OCI-LY1 (cell line): Measurements from ENCODE around the gene TRPM2.

ENCODE experiments used
- H2AFZ ChIP-seq: fragments of 200-600 bp; sonication (generic), shearing (Covaris generic); 2 replicates; pipeline ENCODE4 v1.6.0; 2014; ENCODE audit warnings: antibody characterized with exemption, mild to moderate bottlenecking, low read length
- H3F3A ChIP-seq: fragments of 200-600 bp; sonication (generic), shearing (Covaris generic); 2 replicates; pipeline ENCODE4 v1.6.0; 2014; ENCODE audit warnings: mild to moderate bottlenecking, antibody characterized with exemption, low read length, moderate library complexity; ENCODE audit not compliant: insufficient read depth
- H3K27ac ChIP-seq: fragments of 200-600 bp; sonication (generic); 2 replicates; pipeline ENCODE4 v1.5.1; 2014; ENCODE audit warnings: low read length, mixed run types, mild to moderate bottlenecking, low read depth; ENCODE audit not compliant: poor library complexity, severe bottlenecking
- H3K27me3 ChIP-seq: fragments of 200-600 bp; sonication (generic); 2 replicates; pipeline ENCODE4 v1.6.0; 2014; ENCODE audit warnings: antibody characterized with exemption, mild to moderate bottlenecking, low read length, moderate library complexity; ENCODE audit not compliant: insufficient read depth
- H3K36me3 ChIP-seq: fragments of 200-600 bp; sonication (generic); 2 replicates; pipeline ENCODE4 v1.6.1; 2014; ENCODE audit warnings: mild to moderate bottlenecking, antibody characterized with exemption, low read length, moderate library complexity, mixed read lengths; ENCODE audit not compliant: insufficient read depth
- H3K4me1 ChIP-seq: fragments of 200-600 bp; sonication (generic); 2 replicates; pipeline ENCODE4 v1.5.1; 2014; ENCODE audit warnings: mild to moderate bottlenecking, low read length, moderate library complexity; ENCODE audit not compliant: insufficient read depth, severe bottlenecking
- H3K4me2 ChIP-seq: fragments of 200-600 bp; sonication (generic), shearing (Covaris generic); 2 replicates; pipeline ENCODE4 v1.6.1; 2014; ENCODE audit warnings: low read length
- H3K4me3 ChIP-seq: fragments of 200-600 bp; sonication (generic); 2 replicates; pipeline ENCODE4 v1.5.1; 2014; ENCODE audit warnings: low read length, low read depth, mild to moderate bottlenecking, mixed read lengths; ENCODE audit not compliant: poor library complexity, severe bottlenecking
- H3K79me2 ChIP-seq: fragments of 200-600 bp; shearing (Covaris generic); 2 replicates; pipeline ENCODE4 v1.6.1; 2016; ENCODE audit warnings: mixed run types, low read length, mixed read lengths; ENCODE audit not compliant: insufficient read depth
- H3K9ac ChIP-seq: fragments of 200-600 bp; sonication (generic), shearing (Covaris generic); 2 replicates; pipeline ENCODE4 v1.6.1; 2014; ENCODE audit warnings: mild to moderate bottlenecking, low read length, mixed read lengths
- H3K9me2 ChIP-seq: fragments of 200-600 bp; sonication (generic), shearing (Covaris generic); 2 replicates; pipeline ENCODE4 v1.6.1; 2014; ENCODE audit warnings: low read depth, mild to moderate bottlenecking, low read length, mixed read lengths
- H3K9me3 ChIP-seq: fragments of 200-600 bp; shearing (Covaris generic); 2 replicates; pipeline ENCODE4 v1.6.1; 2014; ENCODE audit warnings: low read length, mixed read lengths
- H4K20me1 ChIP-seq: fragments of 200-600 bp; sonication (generic), shearing (Covaris generic); 2 replicates; pipeline ENCODE4 v1.6.0; 2016; ENCODE audit warnings: mild to moderate bottlenecking, low read length; ENCODE audit not compliant: insufficient read depth
- EZH2 ChIP-seq: fragments of 200-600 bp; sonication (generic), shearing (Covaris generic); IDR thresholded peaks from 2 replicates; pipeline ENCODE4 v1.8.0; 2017; ENCODE audit warnings: borderline replicate concordance, mixed run types, mild to moderate bottlenecking, antibody characterized with exemption, low read length, moderate library complexity, mixed read lengths
- TF ChIP-seq, protein P1 (sequence below): fragments of 200-600 bp; sonication (generic), shearing (Covaris generic); IDR thresholded peaks from 2 replicates; pipeline ENCODE4 v1.5.1; 2017; ENCODE audit warnings: mild to moderate bottlenecking, antibody characterized with exemption, low read length, moderate library complexity, mixed read lengths

TRPM2 gene

DNA sequence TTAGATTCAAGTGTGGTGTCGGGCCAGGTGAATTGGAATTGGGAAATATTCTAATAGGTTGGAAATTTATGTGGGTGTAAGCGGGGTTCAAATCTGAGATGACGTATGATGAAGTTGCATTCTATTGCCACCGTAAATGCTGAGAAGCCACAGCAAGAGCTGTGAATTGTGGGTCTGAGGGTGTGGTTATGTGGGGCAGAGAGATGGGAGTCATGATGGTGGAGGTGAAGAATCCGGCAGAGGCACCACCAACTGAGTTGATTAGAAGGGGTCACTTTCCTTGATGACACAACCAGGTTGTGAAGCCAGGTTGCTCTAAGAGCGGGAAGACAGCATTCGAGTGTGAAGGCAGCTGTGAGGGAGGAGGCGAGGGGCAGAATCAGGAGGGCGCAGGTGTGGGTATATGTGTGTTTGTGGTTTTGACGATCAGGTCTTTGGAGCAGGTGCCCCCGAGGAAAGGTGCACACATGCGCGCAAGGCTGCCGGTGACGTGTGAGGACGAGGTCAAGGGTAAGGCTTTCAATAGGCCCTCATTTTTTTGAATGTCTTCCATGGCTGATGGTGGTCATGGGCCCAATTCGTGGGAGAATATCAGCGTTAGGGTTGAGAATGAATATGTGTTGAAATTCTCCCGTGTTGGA lies 120.6 kb downstream of the TRPM2 start:
- Histone ChIP-seq H3F3A (no peaks in the 10 kb centered on the region), H4K20me1 (no peaks in the 10 kb centered on the region), H3K79me2 (no peaks in the 10 kb centered on the region), H3K4me2 (no peak overlapping the region), H3K4me1 (no peaks in the 10 kb centered on the region), H3K9ac (no peak overlapping the region), H2AFZ (no peak overlapping the region), H3K9me3 (no peaks in the 10 kb centered on the region), H3K27me3 (peaks cover 5% of the 10 kb centered on the region; the same call in 1 of the 2 replicates), H3K4me3 (no peak overlapping the region), H3K36me3 (no peaks in the 10 kb centered on the region), H3K27ac (no peak overlapping the region), H3K9me2 (no peaks in the 10 kb centered on the region)
- TF ChIP-seq, protein P1, sequence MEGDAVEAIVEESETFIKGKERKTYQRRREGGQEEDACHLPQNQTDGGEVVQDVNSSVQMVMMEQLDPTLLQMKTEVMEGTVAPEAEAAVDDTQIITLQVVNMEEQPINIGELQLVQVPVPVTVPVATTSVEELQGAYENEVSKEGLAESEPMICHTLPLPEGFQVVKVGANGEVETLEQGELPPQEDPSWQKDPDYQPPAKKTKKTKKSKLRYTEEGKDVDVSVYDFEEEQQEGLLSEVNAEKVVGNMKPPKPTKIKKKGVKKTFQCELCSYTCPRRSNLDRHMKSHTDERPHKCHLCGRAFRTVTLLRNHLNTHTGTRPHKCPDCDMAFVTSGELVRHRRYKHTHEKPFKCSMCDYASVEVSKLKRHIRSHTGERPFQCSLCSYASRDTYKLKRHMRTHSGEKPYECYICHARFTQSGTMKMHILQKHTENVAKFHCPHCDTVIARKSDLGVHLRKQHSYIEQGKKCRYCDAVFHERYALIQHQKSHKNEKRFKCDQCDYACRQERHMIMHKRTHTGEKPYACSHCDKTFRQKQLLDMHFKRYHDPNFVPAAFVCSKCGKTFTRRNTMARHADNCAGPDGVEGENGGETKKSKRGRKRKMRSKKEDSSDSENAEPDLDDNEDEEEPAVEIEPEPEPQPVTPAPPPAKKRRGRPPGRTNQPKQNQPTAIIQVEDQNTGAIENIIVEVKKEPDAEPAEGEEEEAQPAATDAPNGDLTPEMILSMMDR: no peak
- no peak for TF ChIP-seq EZH2

DNA sequence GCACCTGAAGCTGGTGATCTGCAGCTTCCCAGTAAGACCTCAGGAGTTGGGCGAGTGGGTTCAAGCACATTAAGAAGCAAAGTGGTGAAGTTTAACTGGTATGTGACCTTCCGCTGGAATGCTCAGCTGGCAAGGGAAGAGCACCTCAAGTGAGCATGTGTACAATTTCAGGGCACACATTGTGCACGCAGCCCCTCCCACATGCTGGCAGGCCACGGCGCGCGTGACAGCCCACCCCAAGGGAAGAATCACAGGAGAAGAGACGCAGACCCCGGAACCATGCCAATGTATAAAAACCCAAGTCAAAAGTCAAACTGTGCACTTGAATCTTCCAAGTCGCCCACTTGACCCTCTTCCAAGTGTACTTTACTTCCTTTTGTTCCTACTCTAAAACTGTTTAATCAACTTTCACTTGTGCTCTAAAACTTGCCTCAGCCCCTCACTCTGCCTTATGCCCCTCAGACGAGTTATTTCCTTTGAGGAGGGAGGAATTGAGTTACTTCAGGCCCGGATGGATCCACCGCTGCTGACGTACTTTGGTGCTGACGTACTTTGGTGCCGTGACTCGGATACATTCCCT lies 121.9 kb downstream of the TRPM2 start:
- TF ChIP-seq, protein P1: no peak
- no peak for TF ChIP-seq EZH2
- Histone ChIP-seq H3K4me2 (no peak overlapping the region), H3K27ac (no peak overlapping the region), H2AFZ (no peak overlapping the region), H3K36me3 (no peaks in the 10 kb centered on the region), H3K9me3 (no peaks in the 10 kb centered on the region), H3K79me2 (no peaks in the 10 kb centered on the region), H3F3A (no peaks in the 10 kb centered on the region), H3K27me3 (peaks cover 5% of the 10 kb centered on the region; the same call in 1 of the 2 replicates), H3K9me2 (no peaks in the 10 kb centered on the region), H3K9ac (no peak overlapping the region), H3K4me1 (no peaks in the 10 kb centered on the region), H4K20me1 (no peaks in the 10 kb centered on the region), H3K4me3 (no peak overlapping the region)

DNA sequence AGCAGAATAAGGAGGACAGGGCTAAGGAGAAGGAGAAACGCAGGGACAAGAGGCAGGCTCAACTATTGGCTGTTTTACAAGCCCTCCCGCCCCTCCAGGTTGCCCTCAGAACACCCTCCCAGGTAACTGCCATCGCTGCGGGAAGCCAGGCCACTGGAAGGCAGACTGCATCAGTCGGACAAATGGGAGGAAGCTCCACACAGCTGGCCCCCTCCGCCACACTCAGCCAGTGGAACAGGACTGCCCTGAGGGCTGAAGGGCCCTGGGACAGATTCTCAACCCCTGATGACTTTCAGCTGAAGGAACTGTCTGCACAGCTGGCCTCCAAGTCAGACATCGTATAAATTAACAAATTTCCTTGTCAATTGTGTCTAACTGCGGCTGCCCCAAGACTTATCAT lies 123.7 kb downstream of the TRPM2 start:
- Histone ChIP-seq H3K9me2 (no peaks in the 10 kb centered on the region), H4K20me1 (no peaks in the 10 kb centered on the region), H3K4me2 (no peak overlapping the region), H2AFZ (no peak overlapping the region), H3K9ac (no peak overlapping the region), H3K36me3 (no peaks in the 10 kb centered on the region), H3K27me3 (no peaks in the 10 kb centered on the region), H3K4me1 (no peaks in the 10 kb centered on the region), H3K9me3 (no peaks in the 10 kb centered on the region), H3K27ac (no peak overlapping the region), H3K79me2 (no peaks in the 10 kb centered on the region), H3K4me3 (no peak overlapping the region), H3F3A (no peaks in the 10 kb centered on the region)
- no peak for TF ChIP-seq EZH2
- TF ChIP-seq, protein P1: no peak
